GM18868 (cell line): ENCODE data around the gene XRCC6.
A peak's percentile ranks its signal among the peaks of the same experiment; 100 is the strongest.
"Not testable (repeated sequence)": the region's sequence is repeated elsewhere in the genome, so short reads cannot be mapped to it uniquely, and the experiment has no call there.

ENCODE experiments used
- ATAC-seq: cut with Tn5 transposase; IDR thresholded peaks from one replicate; pipeline ENCODE4 v1.9.1; 2021; ENCODE audit warnings: mild to moderate bottlenecking, moderate library complexity; ENCODE audit not compliant: unreplicated experiment

XRCC6 gene

GRCh38 chr22:41648432-41648831 is 27.3 kb downstream of the XRCC6 start:
- no peak for ATAC-seq

- ATAC-seq = no peak
These were observed 29.1 kb downstream of the XRCC6 start for GRCh38 chr22:41650229-41650628.

GRCh38 chr22:41650821-41651220 is 29.7 kb downstream of the XRCC6 start:
- ATAC-seq = no peak

- ATAC-seq = no peak
These were observed 33.2 kb downstream of the XRCC6 start for GRCh38 chr22:41654322-41654721.

- ATAC-seq = no peak
These were observed 35.5 kb downstream of the XRCC6 start for GRCh38 chr22:41656556-41656955.

- no peak for ATAC-seq
These were observed 36.6 kb downstream of the XRCC6 start for GRCh38 chr22:41657709-41658108.

- no peak for ATAC-seq
These were observed 37.8 kb downstream of the XRCC6 start for GRCh38 chr22:41658869-41659268.

- no peak for ATAC-seq
These were observed 38.8 kb downstream of the XRCC6 start for GRCh38 chr22:41659941-41660340.

GRCh38 chr22:41660416-41660815 is 39.3 kb downstream of the XRCC6 start:
- ATAC-seq = no peak

- no peak for ATAC-seq
These were observed 40.0 kb downstream of the XRCC6 start for GRCh38 chr22:41661088-41661487.

- no peak for ATAC-seq
These were observed 40.6 kb downstream of the XRCC6 start for GRCh38 chr22:41661713-41662112.

- ATAC-seq = not testable (repeated sequence)
These were observed 42.5 kb downstream of the XRCC6 start for GRCh38 chr22:41663594-41663993.

GRCh38 chr22:41664490-41664889 is 43.4 kb downstream of the XRCC6 start:
- ATAC-seq = no peak

GRCh38 chr22:41664951-41665350 is 43.9 kb downstream of the XRCC6 start:
- ATAC-seq = no peak

- no peak for ATAC-seq
These were observed 48.1 kb downstream of the XRCC6 start for GRCh38 chr22:41668971-41669911.

GRCh38 chr22:41672096-41672495 is 51.0 kb downstream of the XRCC6 start:
- not testable (repeated sequence) for ATAC-seq

- no peak for ATAC-seq
These were observed 51.9 kb downstream of the XRCC6 start for GRCh38 chr22:41672780-41673509.

GRCh38 chr22:41674846-41675340 is 53.8 kb downstream of the XRCC6 start:
- ATAC-seq = no peak

GRCh38 chr22:41676134-41676533 is 55.0 kb downstream of the XRCC6 start:
- no peak for ATAC-seq

GRCh38 chr22:41681616-41682015 is 60.5 kb downstream of the XRCC6 start:
- ATAC-seq = no peak

GRCh38 chr22:41682033-41682807 is 61.1 kb downstream of the XRCC6 start:
- ATAC-seq = peak; percentile 48
